HG02759 (cell line): Measurements from ENCODE around the gene SPOCK1.

Experiments used
- ATAC-seq: cut with Tn5 transposase; IDR thresholded peaks from one replicate; pipeline ENCODE4 v1.9.1; 2021; ENCODE audit warnings: mild to moderate bottlenecking, moderate library complexity; ENCODE audit not compliant: unreplicated experiment

SPOCK1 gene

GRCh38 chr5:137446151-137446550 is 53.0 kb downstream of the SPOCK1 start:
- ATAC-seq: no peak

- ATAC-seq: no peak
These were observed 56.5 kb downstream of the SPOCK1 start for GRCh38 chr5:137442660-137443059.

- no peak for ATAC-seq
These were observed 57.6 kb downstream of the SPOCK1 start for GRCh38 chr5:137441476-137441875.

GRCh38 chr5:137440795-137441194 is 58.3 kb downstream of the SPOCK1 start:
- ATAC-seq: no peak

- no peak for ATAC-seq
These were observed 59.5 kb downstream of the SPOCK1 start for GRCh38 chr5:137439645-137440044.

- no peak for ATAC-seq
These were observed 60.2 kb downstream of the SPOCK1 start for GRCh38 chr5:137438932-137439331.

GRCh38 chr5:137437774-137438173 is 61.4 kb downstream of the SPOCK1 start:
- ATAC-seq: no peak

GRCh38 chr5:137433539-137433938 is 65.6 kb downstream of the SPOCK1 start:
- no peak for ATAC-seq

GRCh38 chr5:137432376-137432775 is 66.8 kb downstream of the SPOCK1 start:
- ATAC-seq: no peak

GRCh38 chr5:137431051-137431450 is 68.1 kb downstream of the SPOCK1 start:
- ATAC-seq: no peak

GRCh38 chr5:137415231-137415681 is 83.9 kb downstream of the SPOCK1 start:
- no peak for ATAC-seq

- no peak for ATAC-seq
These were observed 84.9 kb downstream of the SPOCK1 start for GRCh38 chr5:137414112-137414755.

- no peak for ATAC-seq
These were observed 87.0 kb downstream of the SPOCK1 start for GRCh38 chr5:137412136-137412535.

GRCh38 chr5:137410234-137411010 is 88.7 kb downstream of the SPOCK1 start:
- no peak for ATAC-seq

GRCh38 chr5:137409736-137410135 is 89.4 kb downstream of the SPOCK1 start:
- ATAC-seq: no peak

- ATAC-seq: no peak
These were observed 92.0 kb downstream of the SPOCK1 start for GRCh38 chr5:137407090-137407489.

- no peak for ATAC-seq
These were observed 93.7 kb downstream of the SPOCK1 start for GRCh38 chr5:137405393-137405792.

- no peak for ATAC-seq
These were observed 95.3 kb downstream of the SPOCK1 start for GRCh38 chr5:137403869-137404268.

- ATAC-seq: no peak
These were observed 96.5 kb downstream of the SPOCK1 start for GRCh38 chr5:137402436-137403187.

GRCh38 chr5:137401946-137402345 is 97.2 kb downstream of the SPOCK1 start:
- ATAC-seq: no peak

GRCh38 chr5:137400571-137400970 is 98.6 kb downstream of the SPOCK1 start:
- no peak for ATAC-seq

GRCh38 chr5:137399911-137400310 is 99.2 kb downstream of the SPOCK1 start:
- no peak for ATAC-seq
